NCI-H226 (cell line): ENCODE measurements around the gene KRT13.
"Not testable (repeated sequence)": the region's sequence is repeated elsewhere in the genome, so short reads cannot be mapped to it uniquely, and the experiment has no call there.

Experiments used
- DNase-seq: peaks from one replicate; pipeline ENCODE4 v3.0.0-alpha.2; 2015

Gene KRT13

DNA sequence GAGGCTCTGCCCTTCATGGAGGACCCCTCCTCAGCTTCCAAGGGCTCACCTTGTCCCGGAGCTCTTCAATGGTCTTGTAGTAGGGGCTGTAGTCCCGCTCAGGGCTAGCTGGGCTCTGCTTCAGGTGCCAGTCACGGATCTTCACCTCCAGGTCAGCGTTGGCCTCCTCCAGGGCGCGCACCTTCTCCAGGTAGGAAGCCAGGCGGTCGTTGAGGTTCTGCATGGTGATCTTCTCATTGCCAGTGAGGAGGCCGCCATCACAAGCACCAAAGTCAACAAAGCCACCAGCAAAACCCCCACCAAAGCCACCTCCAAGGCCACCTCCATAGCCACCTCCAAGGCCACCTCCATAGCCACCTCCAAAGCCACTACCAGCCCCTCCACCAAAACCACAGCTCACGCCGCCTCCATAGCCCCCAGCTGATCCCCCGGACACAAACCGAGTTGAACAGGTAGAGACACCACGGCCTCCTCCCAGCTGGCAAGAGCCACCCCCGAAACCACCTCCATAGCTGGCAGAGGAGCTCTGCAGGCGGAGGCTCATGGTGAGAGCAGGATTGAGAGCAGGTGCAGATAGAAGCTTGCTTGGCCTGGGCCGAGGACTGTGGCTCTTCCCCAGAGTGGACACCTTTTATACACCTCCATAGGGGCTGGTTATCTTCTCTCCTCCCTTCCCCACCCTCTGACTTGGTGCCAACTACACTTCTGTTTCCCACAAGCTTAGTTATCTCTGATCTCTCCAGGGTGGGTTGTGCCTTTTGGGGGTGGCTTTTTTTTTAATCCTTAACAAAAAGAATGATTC lies at the start of gene KRT13:
Gene KRT13 (minus strand): TSS at position 606 of the 802 bp plus-strand sequence. CDS start 62 bp downstream, at position 544.
- DNase-seq = no peak

DNA sequence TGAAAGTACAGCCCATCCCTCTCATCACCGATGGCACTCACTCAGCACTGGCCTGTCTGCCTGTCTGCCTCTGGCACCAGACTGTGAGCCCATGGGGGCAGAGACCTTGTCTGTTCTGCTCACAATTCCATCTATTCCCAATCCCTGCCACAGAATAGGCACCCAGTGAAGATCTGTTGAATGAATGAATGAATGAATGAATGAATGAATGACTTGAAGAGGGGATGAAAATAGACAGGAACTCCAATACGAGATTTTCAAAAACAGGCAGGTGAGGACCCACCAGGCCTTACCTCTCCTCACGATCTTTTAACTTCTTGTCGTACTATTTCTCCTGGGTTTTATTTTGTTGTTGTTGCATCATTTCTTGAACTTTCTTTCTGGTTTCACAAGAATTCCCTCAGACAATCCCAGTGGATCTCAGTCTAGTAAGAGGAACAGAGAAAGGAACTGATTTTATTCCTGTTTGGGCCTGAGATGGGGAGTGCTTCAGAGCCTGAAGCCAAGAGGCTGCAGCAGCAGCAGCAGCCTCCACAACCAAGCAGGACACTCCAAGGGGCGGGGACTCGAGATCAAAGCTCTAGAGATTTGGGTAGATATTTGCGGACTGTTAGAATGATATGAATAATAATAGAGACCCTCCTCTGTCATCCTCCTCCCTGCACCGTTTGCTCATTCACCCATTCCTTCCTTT lies 48.7 kb upstream of the KRT13 start:
- no peak for DNase-seq

DNA sequence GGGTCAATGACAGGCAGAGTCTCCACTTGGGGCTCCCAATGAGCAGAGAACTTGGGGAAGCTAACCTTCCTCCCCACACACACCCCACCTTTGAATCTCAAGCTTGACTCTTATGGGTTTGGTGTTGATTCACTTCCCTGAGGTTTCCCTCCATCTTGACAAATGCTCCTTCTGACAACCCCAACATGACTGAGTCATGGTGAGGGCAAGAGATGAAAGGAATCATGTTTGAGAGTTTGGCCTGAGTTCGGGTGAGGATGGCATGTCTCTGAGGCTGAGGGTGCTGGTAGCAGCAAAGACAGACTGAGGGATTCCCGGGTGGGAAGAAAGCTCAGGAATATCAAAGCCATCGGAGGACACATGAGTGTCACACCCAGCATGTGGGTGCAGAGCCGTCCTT lies 47.8 kb upstream of the KRT13 start:
- peak; percentile 31 for DNase-seq

DNA sequence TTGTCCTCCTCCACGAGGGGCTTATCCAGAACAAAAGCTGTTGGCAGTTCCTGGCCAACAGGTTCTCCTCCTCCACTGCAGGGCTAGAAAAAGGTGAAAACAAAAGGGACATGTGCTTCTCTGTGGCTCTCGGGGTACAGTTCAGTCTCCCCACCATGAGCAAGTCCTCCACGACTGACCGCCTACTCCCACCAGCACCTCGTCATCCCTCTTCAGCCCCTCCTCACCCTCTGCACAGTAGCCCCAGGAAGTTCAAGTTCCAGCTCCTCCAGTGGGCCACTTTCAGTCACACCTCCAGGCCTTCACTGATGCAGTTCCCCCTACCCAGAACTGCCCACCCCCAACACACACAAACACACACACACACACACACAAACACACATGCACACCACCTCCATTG lies 47.0 kb upstream of the KRT13 start:
- DNase-seq = no peak

DNA sequence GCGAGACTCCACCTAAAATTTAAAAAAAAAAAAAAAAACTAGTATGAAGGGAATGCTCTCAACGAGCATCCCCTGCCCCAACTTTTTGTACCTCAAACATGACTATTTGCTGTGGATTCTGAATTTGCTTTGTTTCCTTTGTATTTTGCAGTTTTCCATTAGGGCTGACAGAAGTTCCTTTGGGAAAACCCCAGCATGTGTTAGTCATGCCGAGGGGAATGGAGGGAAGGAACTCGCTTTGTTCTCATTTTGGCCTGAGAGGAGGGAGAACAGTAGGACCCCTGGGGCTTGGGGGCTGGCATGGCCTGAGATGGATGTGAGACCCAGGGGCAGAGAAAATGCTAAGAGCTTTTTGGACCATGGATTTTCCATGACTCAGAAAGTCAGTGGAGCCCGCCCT lies 46.0 kb upstream of the KRT13 start:
- no peak for DNase-seq

DNA sequence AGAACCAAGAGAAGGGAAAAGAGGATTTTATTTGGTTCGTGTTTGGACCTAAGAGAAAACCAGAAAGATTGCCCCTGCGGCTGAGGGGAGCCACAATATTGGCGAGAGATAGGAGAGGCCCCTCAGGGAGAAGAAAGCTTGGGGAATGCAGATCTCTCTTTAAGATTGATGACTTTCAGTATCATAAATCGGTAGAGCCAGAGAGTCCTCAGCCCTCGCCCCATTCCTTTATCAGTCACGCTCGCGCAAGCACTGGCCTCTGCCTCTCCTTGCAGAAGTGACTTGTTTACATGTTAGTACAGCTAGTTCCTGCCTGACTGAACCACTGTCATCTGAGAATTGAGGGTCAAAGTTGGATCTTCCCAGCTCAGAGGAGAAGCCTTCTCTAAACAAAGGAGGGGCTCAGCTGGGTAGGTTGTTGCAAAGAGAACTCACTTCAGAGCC lies 44.2 kb upstream of the KRT13 start:
- DNase-seq = no peak

DNA sequence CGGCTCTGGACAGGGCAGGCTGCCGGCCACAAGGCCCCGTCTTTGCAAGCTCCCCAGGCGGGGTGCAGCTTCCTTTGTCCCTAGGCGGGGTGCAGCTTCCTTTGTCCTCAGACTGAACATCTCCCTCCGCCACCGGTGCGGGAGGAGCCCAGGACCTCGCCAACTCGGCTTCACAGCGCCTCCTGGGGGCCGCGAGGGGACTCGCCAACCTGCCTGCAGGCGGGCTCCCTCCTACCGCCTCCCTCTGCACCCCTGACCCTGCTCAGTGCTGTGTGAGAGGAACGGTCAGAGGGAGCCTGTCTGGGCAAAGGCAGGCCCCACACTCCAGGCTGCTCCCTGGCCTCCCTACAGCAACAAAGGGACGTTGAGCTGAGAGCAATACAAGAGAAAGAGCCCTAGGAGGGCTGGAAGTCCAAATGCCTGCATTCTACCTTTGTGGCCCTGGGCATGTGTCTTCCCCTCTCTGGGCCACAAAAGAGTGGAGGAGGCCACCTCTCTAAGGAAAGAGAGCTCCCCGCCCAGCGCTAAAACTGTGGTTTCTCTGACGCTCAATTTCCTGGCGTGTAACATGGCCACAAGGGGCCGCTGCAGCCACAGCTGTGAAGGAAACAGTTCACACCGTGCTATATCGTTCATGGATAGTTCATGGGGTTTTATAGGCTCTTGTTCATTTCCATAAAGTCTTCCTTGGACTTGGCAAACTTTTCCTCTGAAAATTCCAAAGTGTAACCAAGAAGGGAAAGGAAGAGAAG lies 43.6 kb upstream of the KRT13 start:
- peak; percentile 89 for DNase-seq

DNA sequence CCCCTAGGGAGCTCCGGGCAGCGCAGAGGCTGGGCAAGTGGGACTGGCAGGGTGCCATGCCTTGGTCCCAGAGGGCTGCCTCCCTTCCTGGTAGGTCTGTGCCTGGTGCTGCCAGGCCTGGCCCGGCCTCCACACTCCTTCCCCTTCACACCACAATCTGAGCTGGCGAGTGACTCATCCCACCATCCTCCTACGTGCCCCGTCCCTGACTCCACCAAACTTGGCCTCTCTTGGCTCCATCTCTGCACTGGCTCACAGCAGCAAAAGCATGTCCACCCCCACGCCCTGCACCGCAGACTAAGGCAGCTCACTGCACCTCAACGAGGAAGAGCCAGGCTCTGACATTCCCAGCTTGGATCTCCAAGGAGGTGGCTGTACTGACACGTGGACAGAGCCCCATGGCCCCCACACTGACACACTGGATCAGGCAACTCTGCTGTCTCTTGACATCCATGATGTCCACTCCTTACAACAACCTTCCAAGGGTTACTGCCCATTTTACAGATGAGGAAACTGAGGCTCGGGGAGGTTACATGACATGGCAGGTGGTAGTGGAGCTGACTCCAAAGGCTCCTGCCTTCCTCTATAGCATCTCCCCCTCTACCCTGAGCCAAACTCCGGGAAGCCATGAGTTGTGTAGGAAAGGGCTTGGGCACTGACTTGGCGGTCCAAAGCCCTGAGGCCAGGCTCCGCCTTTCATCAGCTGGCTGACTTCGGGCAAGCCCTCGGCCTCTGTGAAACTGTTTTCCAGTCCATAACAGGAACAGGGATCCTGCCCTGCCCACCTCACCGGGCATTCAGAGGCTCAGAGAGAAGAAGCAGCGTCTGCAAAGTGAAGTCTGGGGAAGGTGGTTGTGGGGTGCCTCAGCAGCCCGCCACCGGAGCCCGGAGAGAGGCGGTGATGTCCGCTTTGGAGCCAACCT lies 42.8 kb upstream of the KRT13 start:
- DNase-seq = peak; percentile 100

DNA sequence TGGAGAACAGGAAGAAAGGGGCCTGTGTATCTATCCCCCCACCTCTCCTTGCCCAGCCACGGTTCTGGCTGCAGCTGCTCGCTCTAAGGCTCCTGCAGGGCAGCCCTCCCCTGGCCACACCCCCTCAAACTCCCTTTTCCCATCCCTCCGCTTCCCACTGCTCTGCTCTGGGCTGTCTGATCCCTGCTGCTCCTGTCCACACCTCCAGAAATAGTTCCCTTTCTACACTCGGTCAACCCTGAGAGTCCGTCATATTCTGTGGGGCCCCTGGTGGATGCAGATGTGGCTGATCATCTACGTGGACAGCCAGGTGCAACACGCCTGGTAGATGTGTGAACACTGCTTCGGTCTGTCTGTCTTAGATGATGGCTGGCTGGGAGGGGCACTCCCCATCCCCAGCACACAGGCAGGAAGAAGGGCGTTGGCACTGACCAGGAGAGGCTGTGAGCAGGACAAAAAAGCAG lies 42.0 kb upstream of the KRT13 start:
- peak; percentile 89 for DNase-seq

DNA sequence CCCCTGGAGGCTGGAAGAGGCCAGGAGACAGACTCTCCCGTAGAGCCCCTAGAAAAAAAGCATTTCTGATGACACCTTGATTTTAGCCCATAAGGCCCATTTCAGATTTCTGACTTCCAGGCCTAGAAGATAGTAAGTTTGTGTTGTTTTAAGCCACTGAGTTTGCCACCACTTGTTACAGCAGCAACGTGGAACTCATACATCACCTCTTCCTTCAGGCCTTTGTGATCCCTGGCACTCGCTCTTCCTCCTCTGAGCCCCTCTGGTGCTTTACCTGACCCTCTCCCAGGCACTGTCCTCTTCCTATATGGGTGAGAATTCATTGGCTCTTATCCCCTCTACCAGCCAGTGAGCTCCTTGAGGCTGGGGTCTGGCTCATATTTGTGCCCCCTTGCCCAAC lies 41.4 kb upstream of the KRT13 start:
- DNase-seq = no peak

DNA sequence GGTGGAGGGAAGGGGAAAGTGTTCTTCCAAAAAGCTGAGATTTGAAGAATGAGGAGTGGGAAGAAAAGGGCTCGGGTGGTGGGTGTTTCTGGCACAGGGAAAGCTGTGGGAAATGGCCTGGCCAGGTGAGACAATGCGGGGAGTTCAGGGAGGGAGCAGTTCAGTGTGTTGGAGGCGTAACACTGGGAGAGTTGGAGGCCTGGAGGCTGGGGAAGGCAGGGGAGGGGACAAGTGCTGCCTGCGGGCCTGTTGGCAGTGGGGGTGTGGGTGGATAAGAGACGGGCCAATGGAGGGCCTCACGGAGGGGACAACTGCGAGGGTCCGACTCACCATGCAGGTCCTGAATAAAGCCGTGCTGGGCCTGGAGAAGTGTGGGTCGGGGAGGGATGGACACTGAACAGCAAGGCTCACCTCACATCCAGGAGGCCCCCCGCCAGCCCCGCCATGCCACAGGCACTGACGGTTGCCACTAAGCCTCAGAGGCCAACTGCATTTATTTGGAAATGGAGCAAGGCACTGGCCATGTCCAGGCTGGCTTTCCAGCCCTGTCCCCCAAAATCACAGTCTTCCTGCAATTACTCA lies 40.5 kb upstream of the KRT13 start:
- DNase-seq = no peak

DNA sequence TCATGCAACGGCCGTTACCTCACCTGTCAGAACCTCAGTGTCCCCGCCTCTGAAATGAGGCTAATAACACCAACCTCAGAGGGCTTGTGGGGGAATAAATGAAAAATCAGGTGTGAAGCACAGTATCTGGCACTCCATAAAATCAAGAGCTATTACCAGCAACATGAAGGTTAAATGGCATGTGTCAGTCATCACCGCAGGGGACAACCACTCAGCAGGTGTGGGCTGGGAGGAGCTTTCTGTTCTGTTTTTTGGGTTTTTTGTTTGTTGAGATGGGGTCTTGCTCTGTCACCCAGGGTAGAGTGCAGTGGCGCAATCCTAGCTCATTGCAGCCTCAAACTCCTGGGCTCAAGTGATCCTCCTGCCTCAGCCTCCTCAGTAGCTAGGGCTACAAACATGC lies 39.5 kb upstream of the KRT13 start:
- no peak for DNase-seq

DNA sequence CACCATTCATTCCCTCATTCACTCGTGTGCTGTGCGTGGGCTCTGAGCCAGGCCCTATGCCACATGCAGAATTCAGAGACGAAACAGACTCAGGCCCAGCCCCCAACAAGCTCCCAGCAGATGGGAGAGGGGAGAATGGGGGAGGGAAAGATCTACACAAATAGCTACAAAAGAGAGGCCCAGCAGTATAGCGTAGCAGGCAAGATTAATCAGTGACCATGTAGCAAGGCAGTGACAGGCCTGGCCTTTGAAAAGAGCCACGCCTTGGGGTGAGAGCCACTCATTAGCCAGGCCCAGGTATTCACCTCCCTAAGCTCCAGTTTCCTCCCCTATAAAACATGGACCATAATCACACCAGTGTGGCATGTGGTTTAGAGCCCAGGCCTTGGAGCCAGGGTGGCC lies 39.1 kb upstream of the KRT13 start:
- no peak for DNase-seq

DNA sequence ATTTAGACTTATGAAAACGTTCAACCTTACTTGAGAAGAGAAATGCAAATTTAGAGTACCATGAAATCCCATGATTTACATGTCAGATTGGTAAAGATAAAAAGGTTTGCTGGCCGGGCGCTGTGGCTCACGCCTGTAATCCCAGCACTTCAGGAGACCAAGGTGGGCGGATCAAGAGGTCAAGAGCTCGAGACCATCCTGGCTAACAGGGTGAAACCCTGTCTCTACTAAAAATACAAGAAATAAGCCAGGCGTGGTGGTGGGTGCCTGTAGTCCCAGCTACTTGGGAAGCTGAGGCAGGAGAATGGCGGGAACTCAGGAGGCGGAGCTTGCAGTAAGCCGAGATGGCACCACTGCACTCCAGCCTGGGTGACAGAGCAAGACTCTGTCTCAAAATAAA lies 37.4 kb upstream of the KRT13 start:
- DNase-seq = not testable (repeated sequence)

DNA sequence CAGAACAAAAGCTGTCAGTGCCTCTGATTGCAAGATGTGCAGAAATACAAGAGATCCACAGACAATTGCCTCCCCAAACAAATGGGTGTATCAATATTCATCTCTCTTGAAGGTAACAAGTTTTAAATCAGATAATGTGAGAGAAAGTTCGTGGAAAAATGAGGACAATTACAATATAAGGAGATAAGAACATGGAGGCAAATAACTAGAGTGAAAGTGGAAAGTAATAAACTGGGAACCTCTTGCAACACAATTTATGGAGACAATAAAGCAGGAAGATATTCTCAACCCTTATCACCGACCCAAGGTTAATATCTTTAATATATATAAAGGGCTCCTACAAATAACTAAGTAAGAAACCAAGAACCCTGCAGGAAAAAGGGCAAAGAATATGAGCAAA lies 36.9 kb upstream of the KRT13 start:
- DNase-seq = no peak

DNA sequence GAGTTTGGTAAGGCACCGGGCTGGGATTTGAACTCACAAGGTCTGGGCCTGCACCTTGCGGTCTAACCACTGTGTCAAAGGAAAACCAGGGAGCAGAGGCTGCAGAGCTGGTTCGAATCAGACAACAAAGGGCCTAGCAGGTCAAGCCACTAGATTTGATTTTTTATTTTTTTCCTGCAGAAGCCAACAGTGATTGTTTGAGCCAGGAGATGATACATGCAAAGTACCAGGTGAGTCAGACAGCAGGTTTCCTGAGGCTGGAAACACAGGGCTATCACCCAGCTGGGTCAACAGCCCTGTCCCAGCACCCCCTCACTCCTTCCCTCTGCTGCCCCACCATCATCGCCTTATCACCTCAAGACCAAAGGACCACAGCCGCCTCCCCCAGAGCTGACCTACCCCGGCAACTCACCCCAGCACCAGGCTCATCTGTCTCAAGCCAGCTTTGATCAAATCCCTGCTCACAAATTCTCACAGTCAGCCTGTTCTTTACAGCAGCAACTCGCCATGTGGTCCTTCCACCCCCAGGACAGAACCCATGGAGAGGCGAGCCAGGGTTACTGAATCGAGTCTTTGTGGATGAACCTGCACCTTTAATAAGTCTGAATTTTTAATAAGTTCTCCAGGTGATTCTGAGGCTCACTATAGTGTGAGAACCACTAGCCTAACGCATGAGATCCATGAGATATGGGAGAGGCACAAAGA lies 35.7 kb upstream of the KRT13 start:
- peak; percentile 46 for DNase-seq

DNA sequence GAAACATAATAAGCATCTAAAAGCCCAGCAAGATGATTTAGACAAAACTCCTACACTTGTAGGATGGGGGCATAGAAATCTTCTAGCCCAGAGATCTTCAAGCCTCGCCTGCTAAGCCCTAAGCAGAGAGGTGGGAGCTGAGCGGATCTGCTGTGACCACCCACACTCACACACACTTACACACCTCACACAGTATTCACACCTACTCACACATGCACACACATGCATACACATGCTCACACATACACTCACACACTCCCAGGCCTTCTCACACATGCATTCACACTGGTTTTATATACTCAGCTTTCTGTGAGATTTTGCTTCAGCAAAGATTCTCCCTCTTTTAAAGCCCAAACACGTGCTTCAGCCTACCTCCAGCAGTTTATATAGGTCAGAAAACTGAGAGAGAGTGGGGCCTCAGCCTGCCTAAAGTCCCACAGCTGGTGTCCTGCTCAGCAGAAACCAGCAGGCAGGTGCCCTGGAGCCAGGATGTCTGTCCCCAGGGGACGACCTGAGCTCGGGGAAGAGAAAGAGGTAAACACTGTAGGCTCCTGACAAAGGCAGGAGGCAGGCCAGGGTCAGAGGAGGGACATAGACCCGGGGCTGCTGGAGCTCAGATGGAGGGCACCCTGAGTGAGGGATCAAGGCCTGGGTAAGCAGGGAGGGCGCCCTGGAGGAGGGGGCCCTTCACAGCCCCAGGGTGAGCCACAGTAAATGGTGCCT lies 34.7 kb upstream of the KRT13 start:
- no peak for DNase-seq

DNA sequence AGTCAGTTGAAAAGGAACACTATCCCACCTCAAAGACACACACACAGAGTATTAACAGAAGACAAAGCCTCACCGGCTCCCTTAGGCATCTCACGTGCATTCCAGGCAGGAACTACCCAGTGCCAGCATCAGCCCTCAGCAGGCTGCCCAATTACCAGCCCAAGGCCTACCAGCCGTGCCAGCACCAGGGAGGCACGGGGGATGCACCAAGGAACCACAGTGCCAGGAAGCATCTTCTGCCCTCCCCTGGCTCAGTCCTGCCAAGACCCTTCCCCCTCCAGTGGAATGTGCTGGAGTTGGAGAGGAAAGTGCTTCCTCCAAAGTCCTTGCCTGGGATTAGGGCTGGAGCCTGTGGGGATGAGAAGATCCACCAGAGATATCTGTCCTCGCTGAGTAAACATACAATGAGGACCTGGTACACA lies 33.7 kb upstream of the KRT13 start:
- peak; percentile 92 for DNase-seq

DNA sequence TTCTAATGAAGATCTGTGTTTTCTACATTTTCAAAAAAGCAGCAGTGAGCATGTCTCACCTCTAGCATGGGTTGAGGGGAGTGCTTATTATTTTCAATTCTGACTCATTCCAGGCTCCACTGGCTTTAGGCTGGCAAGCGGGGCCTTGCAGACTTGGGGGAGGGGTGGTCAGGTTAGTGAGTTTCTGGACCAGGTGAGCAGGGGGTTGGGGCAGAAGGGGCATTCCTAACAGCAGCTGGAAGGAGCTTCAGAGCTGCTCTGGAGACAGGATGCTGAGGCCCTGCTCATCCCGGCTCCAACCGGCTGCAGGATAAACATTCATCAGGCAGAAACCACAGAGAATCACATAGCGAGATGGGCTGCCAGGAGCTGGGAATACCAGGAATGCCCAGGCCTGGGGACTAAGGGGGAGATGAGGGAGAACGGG lies 33.2 kb upstream of the KRT13 start:
- peak; percentile 90 for DNase-seq

DNA sequence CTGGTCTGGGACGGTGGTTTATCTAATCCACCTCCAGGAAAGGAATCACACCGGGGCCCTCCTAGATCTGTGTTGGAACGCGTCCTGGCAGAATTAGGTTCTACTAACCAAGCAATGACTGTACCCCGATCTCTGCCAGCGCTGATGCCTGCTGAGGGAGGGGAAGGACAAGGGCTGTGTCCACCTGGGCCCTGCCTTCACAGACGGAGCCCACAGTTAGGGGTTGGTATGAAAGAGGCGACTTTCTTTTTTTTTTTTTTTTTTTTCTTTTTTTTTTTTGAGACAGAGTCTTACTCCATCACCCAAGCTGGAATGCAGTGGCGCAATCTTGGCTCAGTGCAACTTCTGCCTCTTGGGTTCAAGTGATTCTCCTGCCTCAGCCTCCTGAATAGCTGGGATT lies 32.6 kb upstream of the KRT13 start:
- peak; percentile 68 for DNase-seq

DNA sequence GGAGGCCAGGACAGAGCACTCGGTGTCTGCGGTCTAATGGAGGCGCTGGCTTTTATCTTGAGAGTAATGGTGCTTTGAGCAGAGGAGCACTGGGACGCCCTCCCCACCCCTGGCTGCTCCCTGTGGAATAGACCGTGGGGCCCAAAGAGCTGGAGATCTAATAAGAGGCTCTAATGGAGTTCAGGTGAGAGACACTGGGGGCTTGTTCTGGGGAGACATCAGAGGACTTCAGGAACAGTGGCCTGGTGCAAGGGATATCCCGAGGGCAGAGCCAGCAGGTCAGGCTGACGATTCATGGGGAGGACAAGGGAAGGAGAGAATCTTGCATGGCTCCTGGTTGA lies 32.2 kb upstream of the KRT13 start:
- DNase-seq = no peak
